ENCODE data around the gene GLOD5.

DNA sequence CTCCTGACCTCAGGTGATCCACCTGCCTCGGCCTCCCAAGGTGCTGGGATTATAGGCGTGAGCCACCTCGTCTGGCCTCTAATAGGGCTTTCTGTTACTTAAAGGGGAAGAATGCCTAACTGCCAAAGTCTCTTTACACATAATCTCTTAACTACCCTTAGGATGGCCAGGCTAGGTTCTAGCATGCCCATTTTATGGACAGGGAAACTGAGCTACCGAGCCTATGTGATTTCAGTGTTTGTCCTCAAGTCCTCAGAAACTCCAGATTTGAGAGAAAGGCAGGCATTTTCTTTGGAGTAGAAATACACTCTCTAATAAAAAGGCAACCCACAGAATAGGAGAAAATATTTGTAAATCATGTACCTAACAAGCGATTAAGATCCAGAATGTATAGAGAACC is 12.4 kb upstream of the GLOD5 start:
- TF ChIP-seq, protein P1, sequence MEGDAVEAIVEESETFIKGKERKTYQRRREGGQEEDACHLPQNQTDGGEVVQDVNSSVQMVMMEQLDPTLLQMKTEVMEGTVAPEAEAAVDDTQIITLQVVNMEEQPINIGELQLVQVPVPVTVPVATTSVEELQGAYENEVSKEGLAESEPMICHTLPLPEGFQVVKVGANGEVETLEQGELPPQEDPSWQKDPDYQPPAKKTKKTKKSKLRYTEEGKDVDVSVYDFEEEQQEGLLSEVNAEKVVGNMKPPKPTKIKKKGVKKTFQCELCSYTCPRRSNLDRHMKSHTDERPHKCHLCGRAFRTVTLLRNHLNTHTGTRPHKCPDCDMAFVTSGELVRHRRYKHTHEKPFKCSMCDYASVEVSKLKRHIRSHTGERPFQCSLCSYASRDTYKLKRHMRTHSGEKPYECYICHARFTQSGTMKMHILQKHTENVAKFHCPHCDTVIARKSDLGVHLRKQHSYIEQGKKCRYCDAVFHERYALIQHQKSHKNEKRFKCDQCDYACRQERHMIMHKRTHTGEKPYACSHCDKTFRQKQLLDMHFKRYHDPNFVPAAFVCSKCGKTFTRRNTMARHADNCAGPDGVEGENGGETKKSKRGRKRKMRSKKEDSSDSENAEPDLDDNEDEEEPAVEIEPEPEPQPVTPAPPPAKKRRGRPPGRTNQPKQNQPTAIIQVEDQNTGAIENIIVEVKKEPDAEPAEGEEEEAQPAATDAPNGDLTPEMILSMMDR (IDR thresholded peaks at IDR 0.05; ENCODE audit: low read length): no peak
- no peak for TF ChIP-seq EZH2 (IDR thresholded peaks at IDR 0.05; ENCODE audit: borderline replicate concordance, low read length)
